Liver (tissue), 4 donors: ENCODE results near the gene EIF2AK3. TPM values are rescaled to one million over a fixed set of nuclear protein-coding genes. Genes with fewer than 3 reads are reported as not detected.

Source experiments
- polyA plus RNA-seq, 2 donors: library from polyadenylated mRNA; stranded (reverse) in 1 of 2; unstranded in 1 of 2; fragments of 200-250 nt in 1 of 2; fragments of >200 nt in 1 of 2; fragmentation: Nextera tagmentation in 1 of 2; extraction: Ambion mirVana in 1 of 2; gene quantifications; one replicate each; pipeline versions ENCODE4 v1.2.1 to v1.2.3, GENCODE V29; 2013 to 2015
- total RNA-seq, 2 donors: library from RNA; depleted of rRNA; stranded (reverse); fragments of >200 nt; gene quantifications; one replicate each; pipeline ENCODE4 v1.2.3, GENCODE V29; 2014
- donor health status: healthy.
- donor health status: healthy.
- donor health status: healthy.

The EIF2AK3 gene
- total and polyA plus RNA-seq, 4 donors: 2.9 to 31.5 (median 9.2) TPM

Other genes with a start within 250 kb of the EIF2AK3 start
- not detected for gene FOXI3, start 174.8 kb downstream of the EIF2AK3 start, total RNA-seq
- not detected for gene FOXI3, start 174.8 kb downstream of the EIF2AK3 start, polyA plus RNA-seq
- 10 to 100 TPM in 1 of 2 donors, 1 to 10 TPM in 1; 2.7 to 29.4 TPM for gene RPIA, start 64.2 kb upstream of the EIF2AK3 start, total RNA-seq
- gene RPIA, start 64.2 kb upstream of the EIF2AK3 start, polyA plus RNA-seq: 1 to 10 TPM in 1 of 2 donors, under 1 TPM in 1; 0.88 to 3.5 TPM